Neural progenitor cell (in vitro differentiated cells): ENCODE results near the gene FBN3. TPM values are rescaled to one million over a fixed set of nuclear protein-coding genes. Genes with fewer than 3 reads are reported as not detected.
A peak's percentile ranks its signal among the peaks of the same experiment; 100 is the strongest.

Source experiments
- DNase-seq: peaks from one replicate; pipeline ENCODE4 v3.0.0-alpha.2; 2016; ENCODE audit warnings: low spot score
- H2AFZ ChIP-seq: fragments of 200-600 bp; sonication (generic); replicated peaks from 2 replicates; pipeline ENCODE4 v1.6.1; 2016; ENCODE audit warnings: antibody characterized with exemption
- H3F3A ChIP-seq: fragments of 200-600 bp; sonication (generic); 2 replicates; pipeline ENCODE4 v1.6.1; 2016; ENCODE audit warnings: antibody characterized with exemption, low read depth
- H3K27ac ChIP-seq: fragments of 200-600 bp; sonication (generic); 2 replicates; pipeline ENCODE4 v1.5.1; 2016; ENCODE audit warnings: mild to moderate bottlenecking
- H3K27me3 ChIP-seq: fragments of 200-600 bp; sonication (generic); 2 replicates; pipeline ENCODE4 v1.6.1; 2016; ENCODE audit warnings: mild to moderate bottlenecking, moderate library complexity
- H3K36me3 ChIP-seq: fragments of 200-600 bp; sonication (generic); 2 replicates; pipeline ENCODE4 v1.5.1; 2016
- H3K4me1 ChIP-seq: fragments of 200-600 bp; sonication (generic); 2 replicates; pipeline ENCODE4 v1.6.1; 2016; ENCODE audit warnings: mixed run types
- H3K4me2 ChIP-seq: fragments of 200-600 bp; sonication (generic); 2 replicates; pipeline ENCODE4 v1.6.1; 2016
- H3K4me3 ChIP-seq: fragments of 200-600 bp; sonication (generic); 2 replicates; pipeline ENCODE4 v1.5.1; 2016
- H3K79me2 ChIP-seq: fragments of 200-600 bp; sonication (generic); 2 replicates; pipeline ENCODE4 v1.6.1; 2016; ENCODE audit warnings: low read depth
- H3K9ac ChIP-seq: fragments of 200-600 bp; sonication (generic); 2 replicates; pipeline ENCODE4 v1.6.1; 2016
- H3K9me3 ChIP-seq: fragments of 200-600 bp; sonication (generic); 2 replicates; pipeline ENCODE4 v1.5.1; 2016; ENCODE audit warnings: low read depth
- H4K20me1 ChIP-seq: fragments of 200-600 bp; sonication (generic); 2 replicates; pipeline ENCODE4 v1.6.1; 2016; ENCODE audit warnings: low read depth
- H3K27ac Mint-ChIP-seq: 3 replicates; pipeline ENCODE4 v1.8.0; 2021; ENCODE audit warnings: mixed read lengths
- H3K27me3 Mint-ChIP-seq: 2 replicates; pipeline ENCODE4 v1.8.0; 2022; ENCODE audit warnings: low read depth, mild to moderate bottlenecking, inconsistent platforms, moderate library complexity, mixed read lengths; ENCODE audit not compliant: insufficient read depth
- H3K36me3 Mint-ChIP-seq: 3 replicates; pipeline ENCODE4 v1.8.0; 2021; ENCODE audit warnings: mixed read lengths
- H3K4me1 Mint-ChIP-seq: 3 replicates; pipeline ENCODE4 v1.8.0; 2021; ENCODE audit warnings: mixed read lengths
- H3K4me3 Mint-ChIP-seq: 3 replicates; pipeline ENCODE4 v1.8.0; 2021; ENCODE audit warnings: mild to moderate bottlenecking, moderate library complexity, mixed read lengths
- H3K9me3 Mint-ChIP-seq: 3 replicates; pipeline ENCODE4 v1.8.0; 2020; ENCODE audit warnings: mixed read lengths
- EZH2 ChIP-seq: fragments of 200-600 bp; sonication (generic); IDR thresholded peaks from 2 replicates; pipeline ENCODE4 v1.6.1; 2017; ENCODE audit warnings: antibody characterized with exemption, mild to moderate bottlenecking, moderate library complexity
- EZH2phosphoT487 ChIP-seq: fragments of 200-600 bp; sonication (generic); IDR thresholded peaks from 2 replicates; pipeline ENCODE4 v1.6.1; 2017; ENCODE audit warnings: antibody characterized with exemption
- total RNA-seq: library from RNA; depleted of rRNA; stranded (reverse); fragments of >200 nt; gene quantifications from 2 replicates; pipeline ENCODE4 v1.2.3, GENCODE V29; 2015; ENCODE audit warnings: low replicate concordance
- TF ChIP-seq, protein P1 (sequence below): fragments of 200-600 bp; sonication (generic); IDR thresholded peaks from 2 replicates; pipeline ENCODE4 v1.5.1; 2017; ENCODE audit warnings: antibody characterized with exemption, mild to moderate bottlenecking

FBN3 gene
- total RNA-seq, 1 donor from 2014 or later, result 23.0 TPM

DNA sequence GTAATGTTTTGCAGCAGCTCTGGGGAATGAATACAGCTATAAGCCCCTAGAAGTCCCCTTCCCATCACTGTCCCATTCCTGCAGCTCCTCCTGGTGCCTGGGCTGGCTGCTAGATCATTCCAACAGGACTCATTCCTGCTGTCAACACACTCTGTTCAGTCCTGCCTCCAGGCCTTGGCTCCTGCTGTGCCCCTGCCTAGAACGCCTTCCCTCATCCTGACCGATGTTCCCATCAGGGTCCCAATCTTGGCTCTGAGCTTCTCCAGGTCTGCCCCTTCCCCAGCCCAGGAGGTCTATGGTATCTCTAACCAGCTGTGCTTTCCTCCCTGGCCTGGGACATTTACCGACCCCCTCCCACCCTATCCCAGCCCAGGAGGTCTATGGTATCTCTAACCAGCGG is 48.1 kb downstream of the FBN3 start:
- Mint-ChIP-seq H3K27me3 (peaks cover 7% of the 10 kb centered on the region), H3K27ac (peak overlapping the region; percentile 73), H3K9me3 (peaks cover 6% of the 10 kb centered on the region), H3K4me3 (no peak overlapping the region), H3K4me1 (peaks cover 2% of the 10 kb centered on the region), H3K36me3 (peaks cover 27% of the 10 kb centered on the region)
- Histone ChIP-seq H3K79me2 (no peaks in the 10 kb centered on the region), H3K4me1 (no peaks in the 10 kb centered on the region), H2AFZ (no peak overlapping the region), H3K36me3 (peaks cover 5% of the 10 kb centered on the region), H3K9me3 (peaks cover 2% of the 10 kb centered on the region), H3K27me3 (no peaks in the 10 kb centered on the region), H3K4me2 (no peak overlapping the region), H3K4me3 (no peak overlapping the region), H3K27ac (no peak overlapping the region), H4K20me1 (no peaks in the 10 kb centered on the region), H3F3A (no peaks in the 10 kb centered on the region), H3K9ac (no peak overlapping the region)
- no peak for DNase-seq
- no peak for TF ChIP-seq EZH2
- TF ChIP-seq, protein P1, sequence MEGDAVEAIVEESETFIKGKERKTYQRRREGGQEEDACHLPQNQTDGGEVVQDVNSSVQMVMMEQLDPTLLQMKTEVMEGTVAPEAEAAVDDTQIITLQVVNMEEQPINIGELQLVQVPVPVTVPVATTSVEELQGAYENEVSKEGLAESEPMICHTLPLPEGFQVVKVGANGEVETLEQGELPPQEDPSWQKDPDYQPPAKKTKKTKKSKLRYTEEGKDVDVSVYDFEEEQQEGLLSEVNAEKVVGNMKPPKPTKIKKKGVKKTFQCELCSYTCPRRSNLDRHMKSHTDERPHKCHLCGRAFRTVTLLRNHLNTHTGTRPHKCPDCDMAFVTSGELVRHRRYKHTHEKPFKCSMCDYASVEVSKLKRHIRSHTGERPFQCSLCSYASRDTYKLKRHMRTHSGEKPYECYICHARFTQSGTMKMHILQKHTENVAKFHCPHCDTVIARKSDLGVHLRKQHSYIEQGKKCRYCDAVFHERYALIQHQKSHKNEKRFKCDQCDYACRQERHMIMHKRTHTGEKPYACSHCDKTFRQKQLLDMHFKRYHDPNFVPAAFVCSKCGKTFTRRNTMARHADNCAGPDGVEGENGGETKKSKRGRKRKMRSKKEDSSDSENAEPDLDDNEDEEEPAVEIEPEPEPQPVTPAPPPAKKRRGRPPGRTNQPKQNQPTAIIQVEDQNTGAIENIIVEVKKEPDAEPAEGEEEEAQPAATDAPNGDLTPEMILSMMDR, result no peak
- TF ChIP-seq EZH2phosphoT487, result no peak

DNA sequence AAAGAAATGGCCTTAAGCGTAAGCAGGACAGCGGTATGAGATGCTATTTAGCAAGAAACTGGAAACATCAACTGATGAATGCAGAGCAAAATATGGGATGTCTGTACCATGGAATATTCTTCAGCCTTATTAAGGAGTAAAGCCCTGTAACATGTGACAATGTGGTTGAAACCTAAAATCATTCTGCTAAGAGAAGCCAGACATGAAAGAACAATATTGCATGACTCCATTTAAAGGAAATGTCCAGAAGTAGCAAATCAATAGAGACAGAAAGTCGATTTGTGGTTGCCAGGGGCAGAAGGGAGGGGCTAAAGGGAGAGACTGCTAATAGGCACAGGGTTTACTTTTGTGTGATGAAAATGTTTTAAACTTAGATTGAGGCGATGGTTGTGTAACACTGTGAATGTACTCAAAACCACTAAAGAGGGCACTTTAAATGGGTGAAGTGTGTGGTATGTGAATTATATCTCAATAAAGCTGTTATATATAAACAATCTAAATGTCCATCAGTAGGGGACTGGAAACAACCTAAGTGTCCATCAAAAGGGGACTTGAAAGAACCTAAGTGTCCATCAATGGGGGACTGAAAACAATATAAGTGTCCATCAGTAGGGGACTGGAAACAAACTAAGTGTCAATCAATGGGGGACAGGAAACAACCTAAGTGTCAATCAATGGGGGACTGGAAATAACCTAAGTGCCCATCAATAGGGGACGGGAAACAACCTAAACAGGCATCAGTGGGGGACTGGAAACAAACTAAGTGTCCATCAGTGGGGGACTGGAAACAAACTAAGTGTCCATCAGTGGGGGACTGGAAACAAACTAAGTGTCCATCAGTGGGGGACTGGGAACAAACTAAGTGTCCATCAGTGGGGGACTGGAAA is 51.5 kb downstream of the FBN3 start:
- H3K9ac ChIP-seq, result no peak overlapping the region
- TF ChIP-seq, protein P1, result no peak
- TF ChIP-seq EZH2, result no peak
- Mint-ChIP-seq H3K4me1 (peaks cover 2% of the 10 kb centered on the region), H3K9me3 (peaks cover 27% of the 10 kb centered on the region), H3K27me3 (peaks cover 5% of the 10 kb centered on the region), H3K27ac (no peak overlapping the region), H3K36me3 (peaks cover 45% of the 10 kb centered on the region), H3K4me3 (no peak overlapping the region)
- no peak overlapping the region for H3K4me2 ChIP-seq
- no peaks in the 10 kb centered on the region for H4K20me1 ChIP-seq
- no peaks in the 10 kb centered on the region for H3K27me3 ChIP-seq
- peaks cover 14% of the 10 kb centered on the region for H3K9me3 ChIP-seq
- no peaks in the 10 kb centered on the region for H3F3A ChIP-seq
- no peak overlapping the region for H3K4me3 ChIP-seq
- H3K27ac ChIP-seq, result no peak overlapping the region
- no peak for DNase-seq
- no peak overlapping the region for H2AFZ ChIP-seq
- peaks cover 22% of the 10 kb centered on the region for H3K36me3 ChIP-seq
- no peaks in the 10 kb centered on the region for H3K4me1 ChIP-seq
- H3K79me2 ChIP-seq, result no peaks in the 10 kb centered on the region

DNA sequence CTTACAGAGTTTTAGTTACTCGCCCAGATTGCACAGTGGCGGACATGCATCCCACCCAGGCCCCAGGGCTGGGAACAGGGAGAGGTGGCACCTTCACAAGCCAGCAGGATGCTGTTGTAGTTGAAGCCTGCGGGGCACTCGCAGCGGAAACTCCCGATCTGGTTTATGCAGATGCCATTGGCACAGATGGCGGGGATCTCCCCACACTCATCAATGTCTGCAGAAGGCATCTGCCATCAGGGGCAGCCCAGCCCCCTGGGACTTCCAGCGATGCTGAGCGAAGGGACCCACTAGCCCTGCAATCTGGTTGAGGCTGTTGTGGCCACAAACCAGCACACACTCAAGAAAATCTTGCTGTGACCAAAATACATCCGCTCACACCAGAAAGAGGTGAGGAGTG is 52.2 kb downstream of the FBN3 start:
- Mint-ChIP-seq H3K9me3 (peaks cover 27% of the 10 kb centered on the region), H3K36me3 (peaks cover 45% of the 10 kb centered on the region), H3K4me1 (peaks cover 2% of the 10 kb centered on the region), H3K4me3 (no peak overlapping the region), H3K27ac (no peak overlapping the region), H3K27me3 (peaks cover 5% of the 10 kb centered on the region)
- Histone ChIP-seq H3K4me1 (no peaks in the 10 kb centered on the region), H3K79me2 (no peaks in the 10 kb centered on the region), H3K27ac (no peak overlapping the region), H3K27me3 (no peaks in the 10 kb centered on the region), H3F3A (no peaks in the 10 kb centered on the region), H4K20me1 (no peaks in the 10 kb centered on the region), H3K4me3 (no peak overlapping the region), H3K9me3 (peaks cover 14% of the 10 kb centered on the region), H3K9ac (no peak overlapping the region), H3K4me2 (no peak overlapping the region), H3K36me3 (peaks cover 22% of the 10 kb centered on the region), H2AFZ (no peak overlapping the region)
- no peak for DNase-seq
- TF ChIP-seq, protein P1, result no peak
- TF ChIP-seq EZH2phosphoT487 (no peak), EZH2 (no peak)
